ENCODE measurements around the gene RBFOX2.

GRCh38 chr22:35690001-35690400 lies 338.6 kb downstream of the RBFOX2 start:
- TF ChIP-seq, protein P1, sequence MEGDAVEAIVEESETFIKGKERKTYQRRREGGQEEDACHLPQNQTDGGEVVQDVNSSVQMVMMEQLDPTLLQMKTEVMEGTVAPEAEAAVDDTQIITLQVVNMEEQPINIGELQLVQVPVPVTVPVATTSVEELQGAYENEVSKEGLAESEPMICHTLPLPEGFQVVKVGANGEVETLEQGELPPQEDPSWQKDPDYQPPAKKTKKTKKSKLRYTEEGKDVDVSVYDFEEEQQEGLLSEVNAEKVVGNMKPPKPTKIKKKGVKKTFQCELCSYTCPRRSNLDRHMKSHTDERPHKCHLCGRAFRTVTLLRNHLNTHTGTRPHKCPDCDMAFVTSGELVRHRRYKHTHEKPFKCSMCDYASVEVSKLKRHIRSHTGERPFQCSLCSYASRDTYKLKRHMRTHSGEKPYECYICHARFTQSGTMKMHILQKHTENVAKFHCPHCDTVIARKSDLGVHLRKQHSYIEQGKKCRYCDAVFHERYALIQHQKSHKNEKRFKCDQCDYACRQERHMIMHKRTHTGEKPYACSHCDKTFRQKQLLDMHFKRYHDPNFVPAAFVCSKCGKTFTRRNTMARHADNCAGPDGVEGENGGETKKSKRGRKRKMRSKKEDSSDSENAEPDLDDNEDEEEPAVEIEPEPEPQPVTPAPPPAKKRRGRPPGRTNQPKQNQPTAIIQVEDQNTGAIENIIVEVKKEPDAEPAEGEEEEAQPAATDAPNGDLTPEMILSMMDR (IDR thresholded peaks at IDR 0.05; ENCODE audit: low read length) = no peak
- no peak for TF ChIP-seq EZH2 (IDR thresholded peaks at IDR 0.05; ENCODE audit: borderline replicate concordance, low read length)

All from OCI-LY1 (cell line).